NCI-H1930 (cell line): ENCODE measurements around the gene TAP2.

Source experiments
- DNase-seq, 2 experiments: peaks; one replicate each; lab custom pipeline; 2025; lab: John Stamatoyannopoulos, UW

TAP2 gene

GRCh38 chr6:32790306-32790705 lies 48.2 kb downstream of the TAP2 start:
- DNase-seq = no peak
